ENCODE data around the gene PCLAF. TPM values are rescaled to one million over a fixed set of nuclear protein-coding genes. Genes with fewer than 3 reads are reported as not detected.

PCLAF gene
- total RNA-seq (2022; extraction: Qiagen RNA extraction): 138 to 270 TPM (median 150 TPM) in 5 replicates

GRCh38 chr15:64381000-64381751 is at the start of gene PCLAF:
TSS of gene PCLAF (minus strand) at chr15:64381441. CDS start at chr15:64381371, 70 bp downstream.

GRCh38 chr15:64387562-64388168 is 6.4 kb upstream of the PCLAF start, which contains the start of gene TRIP4:
TSS of gene TRIP4 (plus strand) at chr15:64387836. CDS start at chr15:64387864, 28 bp downstream.

GRCh38 chr15:64355944-64356709 is 25.1 kb downstream of the PCLAF start, which contains the start of gene CSNK1G1:
TSS of gene CSNK1G1 (minus strand) at chr15:64356173. CDS start at chr15:64300499, 55,674 bp downstream.

Other genes with a start within 250 kb of the PCLAF start
- 0.53 to 0.97 TPM (median 0.81 TPM) in 5 replicates for gene SNX22, start 229.7 kb downstream of the PCLAF start, total RNA-seq (2022; extraction: Qiagen RNA extraction)
- 783 to 825 TPM (median 798 TPM) in 5 replicates for gene PPIB, start 218.4 kb downstream of the PCLAF start, total RNA-seq (2022; extraction: Qiagen RNA extraction)
- gene CSNK1G1, start 25.3 kb downstream of the PCLAF start, total RNA-seq (2022; extraction: Qiagen RNA extraction): 13.9 to 19.4 TPM (median 18.3 TPM) in 5 replicates
- 24.8 to 33.6 TPM (median 25.9 TPM) in 5 replicates for gene TRIP4, start 6.4 kb upstream of the PCLAF start, total RNA-seq (2022; extraction: Qiagen RNA extraction)
- 15.7 to 23.9 TPM (median 21.6 TPM) in 5 replicates for gene ZNF609, start 79.1 kb upstream of the PCLAF start, total RNA-seq (2022; extraction: Qiagen RNA extraction)

Measured in A549 treated with Mapracorat at 1 μM for 4 hours (cell line).